Trophoblast cell (in vitro differentiated cells and primary cell): ENCODE data around the gene BMPER.

Source experiments
- DNase-seq, 2 donors: peaks; one replicate each; pipeline ENCODE4 v3.0.0-alpha.2; 2016
- H2AFZ ChIP-seq: 2 replicates; pipeline ENCODE4 v1.6.1; 2013; ENCODE audit warnings: low read length, moderate library complexity, mild to moderate bottlenecking; ENCODE audit not compliant: insufficient read depth, poor library complexity
- H2AK5ac ChIP-seq: 2 replicates; pipeline ENCODE4 v1.6.1; 2013; ENCODE audit warnings: mild to moderate bottlenecking, low read length
- H2BK120ac ChIP-seq: 2 replicates; pipeline ENCODE4 v1.6.1; 2013; ENCODE audit warnings: low read length, mild to moderate bottlenecking, moderate library complexity; ENCODE audit not compliant: insufficient read depth, poor library complexity
- H2BK12ac ChIP-seq: 2 replicates; pipeline ENCODE4 v1.6.1; 2013; ENCODE audit warnings: mild to moderate bottlenecking, low read length, moderate library complexity
- H2BK5ac ChIP-seq: 2 replicates; pipeline ENCODE4 v1.6.1; 2013; ENCODE audit warnings: low read length, low read depth, moderate library complexity, mild to moderate bottlenecking; ENCODE audit not compliant: poor library complexity
- H3K14ac ChIP-seq: 2 replicates; pipeline ENCODE4 v1.6.1; 2013; ENCODE audit warnings: mild to moderate bottlenecking, low read length
- H3K18ac ChIP-seq: 2 replicates; pipeline ENCODE4 v1.6.1; 2013; ENCODE audit warnings: mild to moderate bottlenecking, low read length
- H3K23ac ChIP-seq: 2 replicates; pipeline ENCODE4 v1.6.1; 2013; ENCODE audit warnings: low read length
- H3K27ac ChIP-seq: 2 replicates; pipeline ENCODE4 v1.5.1; 2013; ENCODE audit warnings: low read depth, mild to moderate bottlenecking, inconsistent platforms, low read length, moderate library complexity
- H3K27me3 ChIP-seq: 2 replicates; pipeline ENCODE4 v1.6.1; 2013; ENCODE audit warnings: inconsistent platforms, mild to moderate bottlenecking, low read length, moderate library complexity; ENCODE audit not compliant: insufficient read depth
- H3K36me3 ChIP-seq, 2 experiments: 1 replicate in 1 of 2; 2 replicates in 1 of 2; pipeline ENCODE4 v1.6.1; 2013; ENCODE audit warnings: low read length in 2 of 2, mild to moderate bottlenecking in 2 of 2, moderate library complexity in 1 of 2; ENCODE audit not compliant: insufficient read depth in 2 of 2, control insufficient read depth in 1 of 2
- H3K4ac ChIP-seq: 2 replicates; pipeline ENCODE4 v1.6.1; 2013; ENCODE audit warnings: low read depth, mild to moderate bottlenecking, low read length, moderate library complexity
- H3K4me1 ChIP-seq, 2 experiments: 1 replicate in 1 of 2; 2 replicates in 1 of 2; pipeline ENCODE4 v1.6.1; 2013; ENCODE audit warnings: low read length in 2 of 2, mild to moderate bottlenecking in 2 of 2, moderate library complexity in 1 of 2; ENCODE audit not compliant: insufficient read depth in 2 of 2, control insufficient read depth in 1 of 2
- H3K4me2 ChIP-seq: 2 replicates; pipeline ENCODE4 v1.6.1; 2013; ENCODE audit warnings: inconsistent platforms, mild to moderate bottlenecking, low read length, moderate library complexity
- H3K4me3 ChIP-seq: 2 replicates; pipeline ENCODE4 v1.5.1; 2013; ENCODE audit warnings: mild to moderate bottlenecking, low read depth, low read length, inconsistent platforms
- H3K79me1 ChIP-seq: one replicate; pipeline ENCODE4 v1.6.1; 2013; ENCODE audit warnings: low read length
- H3K79me2 ChIP-seq: 2 replicates; pipeline ENCODE4 v1.6.1; 2013; ENCODE audit warnings: low read length, mild to moderate bottlenecking; ENCODE audit not compliant: control insufficient read depth, insufficient read depth, poor library complexity
- H3K9ac ChIP-seq: 2 replicates; pipeline ENCODE4 v1.6.1; 2013; ENCODE audit warnings: mild to moderate bottlenecking, low read length
- H3K9me3 ChIP-seq: 2 replicates; pipeline ENCODE4 v1.6.1; 2013; ENCODE audit warnings: low read depth, mild to moderate bottlenecking, control low read depth, inconsistent platforms, low read length; ENCODE audit not compliant: insufficient read depth
- H4K12ac ChIP-seq: 2 replicates; pipeline ENCODE4 v1.6.1; 2013; ENCODE audit warnings: low read depth, mild to moderate bottlenecking, low read length, moderate library complexity
- H4K8ac ChIP-seq: 2 replicates; pipeline ENCODE4 v1.6.1; 2013; ENCODE audit warnings: low read depth, mild to moderate bottlenecking, low read length, moderate library complexity
- H4K91ac ChIP-seq: one replicate; pipeline ENCODE4 v1.6.1; 2013; ENCODE audit warnings: low read depth, mild to moderate bottlenecking, low read length, moderate library complexity
- WGBS: extraction: QIAGEN DNeasy Blood & Tissue Kit; methylation state at CpG from one replicate; pipeline ENCODE4 v1.1.7; 2013; ENCODE audit warnings: missing lambda C conversion rate; ENCODE audit not compliant: insufficient read length, insufficient coverage; ENCODE audit errors: extremely low coverage; 5-methylcytosine and 5-hydroxymethylcytosine counted together

The BMPER gene

GRCh38 chr7:33909755-33910154 lies 4.4 kb downstream of the BMPER start:
- Histone ChIP-seq H3K79me2 (no peaks in the 10 kb centered on the region), H4K12ac (no peak overlapping the region), H2BK120ac (no peak overlapping the region), H3K4me2 (no peak overlapping the region), H3K9ac (no peak overlapping the region), H2BK12ac (no peak overlapping the region), H3K23ac (no peak overlapping the region), H3K27ac (no peak overlapping the region), H4K8ac (no peak overlapping the region), H3K4me3 (no peak overlapping the region), H3K18ac (no peak overlapping the region), H3K4ac (no peak overlapping the region), H3K4me1 (no peaks in the 10 kb centered on the region), H2BK5ac (no peak overlapping the region), H3K14ac (no peak overlapping the region), H3K79me1 (no peaks in the 10 kb centered on the region), H3K36me3 (no peaks in the 10 kb centered on the region), H2AFZ (no peak overlapping the region), H4K91ac (no peak overlapping the region), H3K9me3 (no peaks in the 10 kb centered on the region), H3K27me3 (peaks cover 2% of the 10 kb centered on the region), H2AK5ac (no peak overlapping the region)
- no CpG with 5 or more reads among the region's 2 CpGs for WGBS
- DNase-seq: no peak

- H4K8ac ChIP-seq: no peak overlapping the region
- DNase-seq: no peak
- H2BK12ac ChIP-seq: no peak overlapping the region
- no peaks in the 10 kb centered on the region for H3K9me3 ChIP-seq
- no peak overlapping the region for H2AFZ ChIP-seq
- H3K4me1 ChIP-seq: no peaks in the 10 kb centered on the region
- no peak overlapping the region for H3K4me3 ChIP-seq
- H3K27me3 ChIP-seq: no peaks in the 10 kb centered on the region
- no peak overlapping the region for H3K18ac ChIP-seq
- H3K23ac ChIP-seq: no peak overlapping the region
- H2BK120ac ChIP-seq: no peak overlapping the region
- H4K12ac ChIP-seq: no peak overlapping the region
- H3K4ac ChIP-seq: no peak overlapping the region
- H2BK5ac ChIP-seq: no peak overlapping the region
- no CpG with 5 or more reads among the region's 2 CpGs for WGBS
- no peaks in the 10 kb centered on the region for H3K79me2 ChIP-seq
- no peak overlapping the region for H3K27ac ChIP-seq
- no peaks in the 10 kb centered on the region for H3K36me3 ChIP-seq
- H3K14ac ChIP-seq: no peak overlapping the region
- no peak overlapping the region for H4K91ac ChIP-seq
- H3K4me2 ChIP-seq: no peak overlapping the region
- no peaks in the 10 kb centered on the region for H3K79me1 ChIP-seq
- H2AK5ac ChIP-seq: no peak overlapping the region
- H3K9ac ChIP-seq: no peak overlapping the region
These were observed 5.4 kb downstream of the BMPER start for GRCh38 chr7:33910756-33911155.

GRCh38 chr7:33916357-33917081 lies 11.2 kb downstream of the BMPER start:
- no peak overlapping the region for H3K4me3 ChIP-seq
- no peak overlapping the region for H3K14ac ChIP-seq
- H2BK5ac ChIP-seq: no peak overlapping the region
- no peak overlapping the region for H2BK120ac ChIP-seq
- no CpG with 5 or more reads among the region's 5 CpGs for WGBS
- H2AK5ac ChIP-seq: no peak overlapping the region
- no peak overlapping the region for H3K4me2 ChIP-seq
- no peak overlapping the region for H2AFZ ChIP-seq
- H3K79me1 ChIP-seq: no peaks in the 10 kb centered on the region
- no peak overlapping the region for H4K8ac ChIP-seq
- no peak overlapping the region for H4K12ac ChIP-seq
- H3K4ac ChIP-seq: no peak overlapping the region
- H2BK12ac ChIP-seq: no peak overlapping the region
- no peaks in the 10 kb centered on the region for H3K79me2 ChIP-seq
- no peaks in the 10 kb centered on the region for H3K4me1 ChIP-seq
- H3K18ac ChIP-seq: no peak overlapping the region
- H3K9ac ChIP-seq: no peak overlapping the region
- H3K36me3 ChIP-seq: no peaks in the 10 kb centered on the region
- H3K9me3 ChIP-seq: no peaks in the 10 kb centered on the region
- H3K27me3 ChIP-seq: no peaks in the 10 kb centered on the region
- no peak overlapping the region for H4K91ac ChIP-seq
- H3K23ac ChIP-seq: no peak overlapping the region
- H3K27ac ChIP-seq: no peak overlapping the region
- peak; percentile 58 to 65 for DNase-seq

GRCh38 chr7:33917661-33918060 lies 12.3 kb downstream of the BMPER start:
- DNase-seq: no peak
- Histone ChIP-seq H3K79me2 (no peaks in the 10 kb centered on the region), H3K14ac (no peak overlapping the region), H3K27me3 (no peaks in the 10 kb centered on the region), H2BK12ac (no peak overlapping the region), H3K4me3 (no peak overlapping the region), H3K4ac (no peak overlapping the region), H3K27ac (no peak overlapping the region), H4K91ac (no peak overlapping the region), H3K23ac (no peak overlapping the region), H2AFZ (no peak overlapping the region), H3K79me1 (no peaks in the 10 kb centered on the region), H2AK5ac (no peak overlapping the region), H3K9ac (no peak overlapping the region), H2BK5ac (no peak overlapping the region), H3K18ac (no peak overlapping the region), H3K36me3 (no peaks in the 10 kb centered on the region), H3K9me3 (no peaks in the 10 kb centered on the region), H2BK120ac (no peak overlapping the region), H3K4me1 (no peaks in the 10 kb centered on the region), H4K12ac (no peak overlapping the region), H4K8ac (no peak overlapping the region), H3K4me2 (no peak overlapping the region)
- WGBS: no CpG with 5 or more reads among the region's 3 CpGs
